ENCODE data around the gene CEBPZ. TPM values are rescaled to one million over a fixed set of nuclear protein-coding genes. Genes with fewer than 3 reads are reported as not detected.

CEBPZ gene
- total and polyA plus RNA-seq, 2 donors (not counting 3 experiments of a cell fraction or from before 2014, with no cell fraction given): 3.6 to 46.9 TPM

DNA sequence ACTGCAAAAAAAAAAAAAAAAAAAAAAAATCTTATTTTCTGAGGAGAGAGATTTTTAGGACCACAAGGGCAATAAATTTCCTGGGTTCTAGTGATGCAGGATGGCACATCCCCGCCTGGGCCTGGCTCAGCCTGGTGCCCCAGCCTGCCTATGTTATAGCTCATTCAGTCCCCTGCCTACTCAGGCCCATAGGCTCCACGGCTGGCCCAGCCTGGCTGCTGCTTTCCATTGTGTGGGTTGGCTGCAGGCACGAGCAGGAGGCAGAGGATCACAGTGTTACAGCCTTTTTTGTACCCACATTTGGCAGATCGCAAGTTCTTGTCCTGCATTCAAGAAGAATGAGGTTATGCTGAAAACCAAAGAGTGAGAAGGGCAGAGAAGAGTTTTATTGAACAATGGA lies 40.1 kb downstream of the CEBPZ start:
- Histone ChIP-seq H3K4me3 (replicated peaks in 1 of 3; ENCODE audit: insufficient read depth in 1 of 3, low read depth in 1 of 3, low read length in 3 of 3) (no peak overlapping the region), H3K9ac (replicated peaks; ENCODE audit: extremely low read depth, insufficient read depth, low read length) (no peak overlapping the region), H3K79me2 (ENCODE audit: control insufficient read depth, insufficient read depth, low read length) (no peaks in the 10 kb centered on the region), H3K9me3 (replicated peaks; ENCODE audit: control insufficient read depth, insufficient read depth, low read length) (no peaks in the 10 kb centered on the region), H3K36me3 (ENCODE audit: control insufficient read depth in 2 of 2, extremely low read depth in 1 of 2, insufficient read depth in 2 of 2, low read length in 2 of 2) (no peaks in the 10 kb centered on the region), H3K4me1 (ENCODE audit: control insufficient read depth, extremely low read depth, insufficient read depth, low read length) (peaks cover 6% of the 10 kb centered on the region), H3K27me3 (ENCODE audit: control insufficient read depth in 2 of 2, insufficient read depth in 2 of 2, low read length in 2 of 2) (no peaks in the 10 kb centered on the region), H3K4me2 (ENCODE audit: insufficient read depth, low read length) (no peak overlapping the region), H4K20me1 (replicated peaks; ENCODE audit: control insufficient read depth, extremely low read depth, insufficient read depth, low read length) (no peaks in the 10 kb centered on the region), H3K9me1 (replicated peaks; ENCODE audit: control insufficient read depth, extremely low read depth, insufficient read depth, low read length) (no peaks in the 10 kb centered on the region), H3K27ac (ENCODE audit: insufficient read depth, low read depth, low read length) (no peak overlapping the region), H2AFZ (ENCODE audit: low read depth, low read length) (no peak overlapping the region)
- dilution Hi-C loops (cut with MboI; ENCODE audit: extremely low pct_ligation_motif_present, low sequenced_read_pairs): no loop called here
- intact Hi-C loops (cut with micrococcal nuclease): no loop called here
- ChIA-PET CTCF (interaction anchor here (1.6 kb wide), 1 partner anchor 10 kb away, joined by 5 read pairs; no protein-coding TSS in a partner anchor), POLR2A (no interaction called here)
- BruUV-seq (replicated peaks): no TSS peak
- no peak for FAIRE-seq
- TF ChIP-seq POLR2AphosphoS5 (IDR thresholded peaks at IDR 0.05; ENCODE audit: insufficient read depth, low read depth, low read length) (no peak), JUN (IDR thresholded peaks at IDR 0.05; ENCODE audit: borderline replicate concordance, insufficient read depth, insufficient read length, low read depth) (no peak), GATA2 (IDR thresholded peaks at IDR 0.05; ENCODE audit: insufficient read depth, insufficient read length, low read depth, low read length) (no peak), POLR2A (IDR thresholded peaks at IDR 0.05; ENCODE audit: low read depth, low read length) (no peak), MYC (IDR thresholded peaks at IDR 0.05; ENCODE audit: low read depth, low read length) (no peak), FOS (IDR thresholded peaks at IDR 0.05; ENCODE audit: borderline replicate concordance, insufficient read depth, low read length) (no peak), EZH2 (IDR thresholded peaks at IDR 0.05; ENCODE audit: borderline replicate concordance, low read depth, low read length, severe bottlenecking) (no peak)
- TF ChIP-seq, protein P1, sequence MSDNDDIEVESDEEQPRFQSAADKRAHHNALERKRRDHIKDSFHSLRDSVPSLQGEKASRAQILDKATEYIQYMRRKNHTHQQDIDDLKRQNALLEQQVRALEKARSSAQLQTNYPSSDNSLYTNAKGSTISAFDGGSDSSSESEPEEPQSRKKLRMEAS (IDR thresholded peaks at IDR 0.05; ENCODE audit: insufficient read depth, insufficient read length): no peak
- TF ChIP-seq, protein P2, sequence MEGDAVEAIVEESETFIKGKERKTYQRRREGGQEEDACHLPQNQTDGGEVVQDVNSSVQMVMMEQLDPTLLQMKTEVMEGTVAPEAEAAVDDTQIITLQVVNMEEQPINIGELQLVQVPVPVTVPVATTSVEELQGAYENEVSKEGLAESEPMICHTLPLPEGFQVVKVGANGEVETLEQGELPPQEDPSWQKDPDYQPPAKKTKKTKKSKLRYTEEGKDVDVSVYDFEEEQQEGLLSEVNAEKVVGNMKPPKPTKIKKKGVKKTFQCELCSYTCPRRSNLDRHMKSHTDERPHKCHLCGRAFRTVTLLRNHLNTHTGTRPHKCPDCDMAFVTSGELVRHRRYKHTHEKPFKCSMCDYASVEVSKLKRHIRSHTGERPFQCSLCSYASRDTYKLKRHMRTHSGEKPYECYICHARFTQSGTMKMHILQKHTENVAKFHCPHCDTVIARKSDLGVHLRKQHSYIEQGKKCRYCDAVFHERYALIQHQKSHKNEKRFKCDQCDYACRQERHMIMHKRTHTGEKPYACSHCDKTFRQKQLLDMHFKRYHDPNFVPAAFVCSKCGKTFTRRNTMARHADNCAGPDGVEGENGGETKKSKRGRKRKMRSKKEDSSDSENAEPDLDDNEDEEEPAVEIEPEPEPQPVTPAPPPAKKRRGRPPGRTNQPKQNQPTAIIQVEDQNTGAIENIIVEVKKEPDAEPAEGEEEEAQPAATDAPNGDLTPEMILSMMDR (IDR thresholded peaks at IDR 0.05; ENCODE audit: extremely low read depth in 1 of 2, insufficient read depth in 1 of 2, low read depth in 1 of 2, low read length in 2 of 2): no peak
- no peak for DNase-seq (ENCODE audit: low read depth, low spot score)
